ENCODE results near the gene CLEC7A. TPM values are rescaled to one million over a fixed set of nuclear protein-coding genes. Genes with fewer than 3 reads are reported as not detected.

CLEC7A gene
- total RNA-seq, 1 experiment from 2014 or later: 0.40 TPM

DNA sequence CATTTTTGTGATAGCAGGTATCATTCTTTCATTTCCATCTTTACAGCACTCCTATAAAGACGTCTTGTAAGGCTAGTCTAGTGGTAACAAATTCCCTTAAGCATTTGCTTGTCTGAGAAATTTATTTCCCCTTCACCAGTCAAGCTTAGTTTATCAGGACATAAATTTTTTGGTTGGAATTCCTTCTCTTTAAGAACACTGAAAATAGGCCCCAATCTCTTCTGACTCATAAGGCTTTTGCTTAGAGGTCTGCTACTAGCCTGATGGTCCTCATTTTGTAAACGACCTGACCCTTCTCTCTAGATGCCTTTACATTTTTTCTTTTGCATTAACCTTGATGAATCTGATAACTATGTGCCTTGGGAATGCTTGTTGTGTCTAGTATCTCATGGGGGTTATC, 21.6 kb upstream of the CLEC7A start:
- no peaks in the 10 kb centered on the region for H3K79me2 ChIP-seq (ENCODE audit: low read length)
- H3K4me1 ChIP-seq (ENCODE audit: insufficient read depth, low read length): no peaks in the 10 kb centered on the region
- no TSS peak for BruUV-seq (replicated peaks)
- no peak for ATAC-seq
- H3K36me3 ChIP-seq (ENCODE audit: low read depth, low read length): no peaks in the 10 kb centered on the region
- no peaks in the 10 kb centered on the region for H3F3A ChIP-seq (ENCODE audit: low read length, unreplicated experiment)
- no peak overlapping the region for H3K4me2 ChIP-seq (ENCODE audit: low read length)
- no peak overlapping the region for H2AFZ ChIP-seq (ENCODE audit: low read length)
- H3K4me3 ChIP-seq (ENCODE audit: low read length): no peak overlapping the region
- H3K27me3 ChIP-seq (ENCODE audit: low read length): no peaks in the 10 kb centered on the region
- H4K20me1 ChIP-seq (ENCODE audit: low read length): no peaks in the 10 kb centered on the region
- H3K9me2 ChIP-seq (replicated peaks; ENCODE audit: low read length): no peaks in the 10 kb centered on the region
- CTCF ChIA-PET: no interaction called here
- TF ChIP-seq, protein P1, sequence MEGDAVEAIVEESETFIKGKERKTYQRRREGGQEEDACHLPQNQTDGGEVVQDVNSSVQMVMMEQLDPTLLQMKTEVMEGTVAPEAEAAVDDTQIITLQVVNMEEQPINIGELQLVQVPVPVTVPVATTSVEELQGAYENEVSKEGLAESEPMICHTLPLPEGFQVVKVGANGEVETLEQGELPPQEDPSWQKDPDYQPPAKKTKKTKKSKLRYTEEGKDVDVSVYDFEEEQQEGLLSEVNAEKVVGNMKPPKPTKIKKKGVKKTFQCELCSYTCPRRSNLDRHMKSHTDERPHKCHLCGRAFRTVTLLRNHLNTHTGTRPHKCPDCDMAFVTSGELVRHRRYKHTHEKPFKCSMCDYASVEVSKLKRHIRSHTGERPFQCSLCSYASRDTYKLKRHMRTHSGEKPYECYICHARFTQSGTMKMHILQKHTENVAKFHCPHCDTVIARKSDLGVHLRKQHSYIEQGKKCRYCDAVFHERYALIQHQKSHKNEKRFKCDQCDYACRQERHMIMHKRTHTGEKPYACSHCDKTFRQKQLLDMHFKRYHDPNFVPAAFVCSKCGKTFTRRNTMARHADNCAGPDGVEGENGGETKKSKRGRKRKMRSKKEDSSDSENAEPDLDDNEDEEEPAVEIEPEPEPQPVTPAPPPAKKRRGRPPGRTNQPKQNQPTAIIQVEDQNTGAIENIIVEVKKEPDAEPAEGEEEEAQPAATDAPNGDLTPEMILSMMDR (conservative IDR thresholded peaks at IDR 0.05; ENCODE audit: low read depth, low read length): no peak
- TF ChIP-seq EZH2phosphoT487 (IDR thresholded peaks at IDR 0.05; ENCODE audit: borderline replicate concordance, low read length) (no peak), EZH2 (IDR thresholded peaks at IDR 0.05; ENCODE audit: low read length, unreplicated experiment) (no peak)
- no peaks in the 10 kb centered on the region for H3K9me3 ChIP-seq (ENCODE audit: low read length)
- H3K9ac ChIP-seq (ENCODE audit: low read length): no peak overlapping the region
- POLR2A ChIA-PET (ENCODE audit: unreplicated experiment): no interaction called here
- DNase-seq: no peak
- intact Hi-C loops (cut with micrococcal nuclease): no loop called here
- no peak overlapping the region for H3K27ac ChIP-seq (ENCODE audit: low read length)

DNA sequence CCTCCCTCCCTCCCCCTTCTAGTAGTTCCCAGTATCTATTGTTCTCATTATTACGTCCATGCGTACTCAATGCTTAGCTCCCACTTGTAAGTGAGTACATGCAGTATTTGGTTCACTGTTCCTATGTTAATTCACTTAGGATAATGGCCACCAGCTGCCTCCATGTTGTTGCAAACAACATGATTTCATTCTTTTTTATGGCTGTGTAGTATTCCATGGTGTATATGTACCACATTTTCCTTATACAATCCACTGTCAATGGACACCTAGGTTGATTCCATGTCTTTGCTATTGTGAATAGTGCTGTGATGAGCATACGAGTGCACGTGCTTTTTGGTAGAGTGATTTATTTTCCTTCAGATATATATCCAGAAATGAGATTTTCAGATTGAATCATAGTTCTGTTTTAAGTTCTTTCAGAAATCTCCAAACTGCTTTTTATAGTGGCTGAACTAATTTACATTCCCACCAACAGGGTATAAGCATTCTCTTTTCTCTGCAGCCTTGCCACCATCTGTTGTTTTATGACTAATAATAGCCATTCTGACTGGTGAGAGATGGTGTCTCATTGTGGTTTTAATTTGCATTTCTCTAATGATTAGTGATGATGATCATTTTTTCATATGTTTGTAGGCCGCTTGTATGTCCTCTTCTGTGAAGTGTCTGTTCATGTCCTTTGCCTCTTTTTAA, 17.9 kb upstream of the CLEC7A start:
- Histone ChIP-seq H3K27ac (ENCODE audit: low read length) (no peak overlapping the region), H2AFZ (ENCODE audit: low read length) (no peak overlapping the region), H3K36me3 (ENCODE audit: low read depth, low read length) (no peaks in the 10 kb centered on the region), H3K9ac (ENCODE audit: low read length) (no peak overlapping the region), H3F3A (ENCODE audit: low read length, unreplicated experiment) (no peaks in the 10 kb centered on the region), H3K4me3 (ENCODE audit: low read length) (no peak overlapping the region), H3K27me3 (ENCODE audit: low read length) (no peaks in the 10 kb centered on the region), H3K79me2 (ENCODE audit: low read length) (no peaks in the 10 kb centered on the region), H3K9me2 (replicated peaks; ENCODE audit: low read length) (no peaks in the 10 kb centered on the region), H3K9me3 (ENCODE audit: low read length) (no peaks in the 10 kb centered on the region), H3K4me2 (ENCODE audit: low read length) (no peak overlapping the region), H3K4me1 (ENCODE audit: insufficient read depth, low read length) (no peaks in the 10 kb centered on the region), H4K20me1 (ENCODE audit: low read length) (no peaks in the 10 kb centered on the region)
- POLR2A ChIA-PET (ENCODE audit: unreplicated experiment): no interaction called here
- no peak for ATAC-seq
- CTCF ChIA-PET: no interaction called here
- TF ChIP-seq, protein P1 (conservative IDR thresholded peaks at IDR 0.05; ENCODE audit: low read depth, low read length): no peak
- no peak for DNase-seq
- intact Hi-C loops (cut with micrococcal nuclease): no loop called here
- no TSS peak for BruUV-seq (replicated peaks)

DNA sequence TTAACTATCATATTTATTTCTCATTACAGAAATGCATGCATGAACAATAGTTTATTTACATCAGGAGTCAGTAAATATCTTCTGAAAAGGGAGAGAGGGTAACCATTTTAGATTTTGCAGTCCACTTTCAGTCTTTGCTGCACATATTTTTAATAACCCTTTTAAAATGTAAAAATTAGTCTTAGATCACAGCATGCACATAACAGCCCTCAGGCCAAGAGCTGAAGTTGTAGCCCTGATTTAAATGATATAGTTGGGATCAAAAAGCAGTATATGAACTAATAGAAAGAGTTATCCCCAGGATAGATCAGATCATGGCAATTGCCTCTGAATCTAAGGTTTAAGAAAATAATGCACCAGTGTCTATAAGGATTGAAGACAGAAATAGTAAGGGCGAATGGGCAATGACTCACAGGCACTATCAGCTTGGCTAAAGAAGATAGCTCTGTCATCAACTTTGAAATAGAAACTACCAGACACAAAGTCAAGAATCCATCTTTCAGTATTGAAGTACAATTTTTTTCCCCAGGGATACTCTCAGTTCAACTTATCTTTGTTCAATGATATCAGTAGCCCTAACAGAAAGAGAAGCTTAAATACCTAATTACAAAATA, 13.1 kb upstream of the CLEC7A start:
- no peaks in the 10 kb centered on the region for H3K27me3 ChIP-seq (ENCODE audit: low read length)
- POLR2A ChIA-PET (ENCODE audit: unreplicated experiment): no interaction called here
- no peak overlapping the region for H3K9ac ChIP-seq (ENCODE audit: low read length)
- no peak overlapping the region for H2AFZ ChIP-seq (ENCODE audit: low read length)
- no peaks in the 10 kb centered on the region for H3K9me2 ChIP-seq (replicated peaks; ENCODE audit: low read length)
- no peak overlapping the region for H3K4me3 ChIP-seq (ENCODE audit: low read length)
- TF ChIP-seq EZH2phosphoT487 (IDR thresholded peaks at IDR 0.05; ENCODE audit: borderline replicate concordance, low read length) (no peak), EZH2 (IDR thresholded peaks at IDR 0.05; ENCODE audit: low read length, unreplicated experiment) (no peak)
- TF ChIP-seq, protein P1 (conservative IDR thresholded peaks at IDR 0.05; ENCODE audit: low read depth, low read length): no peak
- no peaks in the 10 kb centered on the region for H3K4me1 ChIP-seq (ENCODE audit: insufficient read depth, low read length)
- no peaks in the 10 kb centered on the region for H3K9me3 ChIP-seq (ENCODE audit: low read length)
- no peak overlapping the region for H3K27ac ChIP-seq (ENCODE audit: low read length)
- H3F3A ChIP-seq (ENCODE audit: low read length, unreplicated experiment): no peaks in the 10 kb centered on the region
- H3K79me2 ChIP-seq (ENCODE audit: low read length): no peaks in the 10 kb centered on the region
- no peak overlapping the region for H3K4me2 ChIP-seq (ENCODE audit: low read length)
- DNase-seq (no peak), ATAC-seq (no peak)
- CTCF ChIA-PET: no interaction called here
- no TSS peak for BruUV-seq (replicated peaks)
- intact Hi-C loops (cut with micrococcal nuclease): loop anchor here (5.0 kb wide), 1 partner anchor 201 kb away; no protein-coding TSS in a partner anchor
- no peaks in the 10 kb centered on the region for H4K20me1 ChIP-seq (ENCODE audit: low read length)
- no peaks in the 10 kb centered on the region for H3K36me3 ChIP-seq (ENCODE audit: low read depth, low read length)

All from PC-3 (cell line).